ENCODE results near the gene RELN. TPM values are rescaled to one million over a fixed set of nuclear protein-coding genes. Genes with fewer than 3 reads are reported as not detected.
"Not testable (repeated sequence)": the region's sequence is repeated elsewhere in the genome, so short reads cannot be mapped to it uniquely, and the experiment has no call there.

The RELN gene
- total RNA-seq, 4 donors from 2014 or later, result 1.8 to 47.4 (median 6.7) TPM

DNA sequence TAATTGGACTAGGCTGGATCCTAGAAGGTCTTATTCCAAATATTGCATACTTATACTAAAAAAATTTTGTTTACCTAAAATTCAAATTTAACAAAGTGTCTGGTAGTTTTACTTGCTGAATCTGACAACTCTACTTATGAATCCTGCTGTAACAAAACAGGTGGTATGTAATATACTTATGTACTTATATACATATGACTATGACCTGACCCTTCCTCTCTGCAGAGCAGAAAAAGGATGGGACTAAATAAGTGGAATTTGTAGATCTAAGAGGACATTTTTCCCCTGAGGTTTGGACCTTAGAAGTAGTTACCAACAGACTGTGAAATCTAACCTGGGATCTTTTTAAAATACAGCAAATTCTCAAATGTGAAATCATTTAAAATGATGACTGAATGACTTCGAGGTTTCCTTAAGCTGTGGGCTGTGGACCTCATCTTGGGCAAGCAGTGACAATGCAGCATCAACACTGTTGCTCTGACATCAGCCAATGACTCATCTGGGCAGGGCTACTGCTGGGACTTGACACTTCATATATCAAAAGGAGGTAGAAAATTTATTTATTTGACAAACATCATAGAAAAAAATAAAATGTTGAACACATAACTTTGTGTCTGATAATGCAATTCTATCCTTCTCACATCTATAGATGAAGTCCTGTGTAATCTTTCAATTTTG lies 73.6 kb downstream of the RELN start:
- no peak overlapping the region for H3K27ac ChIP-seq
- H3K27me3 ChIP-seq, result peaks cover 0 to 2% of the 10 kb centered on the region in 2 donors
- H3K4me1 ChIP-seq, result no peaks in the 10 kb centered on the region
- intact Hi-C loops (cut with DNase I; ENCODE audit: low total_unique reads), result no loop called here
- no peak overlapping the region for H3K4me3 ChIP-seq
- DNase-seq, result no peak
- no peaks in the 10 kb centered on the region for H3K9me3 ChIP-seq
- H3K36me3 ChIP-seq, result no peaks in the 10 kb centered on the region
- TF ChIP-seq POLR2A (IDR thresholded peaks at IDR 0.05), result no peak
- TF ChIP-seq, protein P1, sequence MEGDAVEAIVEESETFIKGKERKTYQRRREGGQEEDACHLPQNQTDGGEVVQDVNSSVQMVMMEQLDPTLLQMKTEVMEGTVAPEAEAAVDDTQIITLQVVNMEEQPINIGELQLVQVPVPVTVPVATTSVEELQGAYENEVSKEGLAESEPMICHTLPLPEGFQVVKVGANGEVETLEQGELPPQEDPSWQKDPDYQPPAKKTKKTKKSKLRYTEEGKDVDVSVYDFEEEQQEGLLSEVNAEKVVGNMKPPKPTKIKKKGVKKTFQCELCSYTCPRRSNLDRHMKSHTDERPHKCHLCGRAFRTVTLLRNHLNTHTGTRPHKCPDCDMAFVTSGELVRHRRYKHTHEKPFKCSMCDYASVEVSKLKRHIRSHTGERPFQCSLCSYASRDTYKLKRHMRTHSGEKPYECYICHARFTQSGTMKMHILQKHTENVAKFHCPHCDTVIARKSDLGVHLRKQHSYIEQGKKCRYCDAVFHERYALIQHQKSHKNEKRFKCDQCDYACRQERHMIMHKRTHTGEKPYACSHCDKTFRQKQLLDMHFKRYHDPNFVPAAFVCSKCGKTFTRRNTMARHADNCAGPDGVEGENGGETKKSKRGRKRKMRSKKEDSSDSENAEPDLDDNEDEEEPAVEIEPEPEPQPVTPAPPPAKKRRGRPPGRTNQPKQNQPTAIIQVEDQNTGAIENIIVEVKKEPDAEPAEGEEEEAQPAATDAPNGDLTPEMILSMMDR (IDR thresholded peaks at IDR 0.05), result no peak

DNA sequence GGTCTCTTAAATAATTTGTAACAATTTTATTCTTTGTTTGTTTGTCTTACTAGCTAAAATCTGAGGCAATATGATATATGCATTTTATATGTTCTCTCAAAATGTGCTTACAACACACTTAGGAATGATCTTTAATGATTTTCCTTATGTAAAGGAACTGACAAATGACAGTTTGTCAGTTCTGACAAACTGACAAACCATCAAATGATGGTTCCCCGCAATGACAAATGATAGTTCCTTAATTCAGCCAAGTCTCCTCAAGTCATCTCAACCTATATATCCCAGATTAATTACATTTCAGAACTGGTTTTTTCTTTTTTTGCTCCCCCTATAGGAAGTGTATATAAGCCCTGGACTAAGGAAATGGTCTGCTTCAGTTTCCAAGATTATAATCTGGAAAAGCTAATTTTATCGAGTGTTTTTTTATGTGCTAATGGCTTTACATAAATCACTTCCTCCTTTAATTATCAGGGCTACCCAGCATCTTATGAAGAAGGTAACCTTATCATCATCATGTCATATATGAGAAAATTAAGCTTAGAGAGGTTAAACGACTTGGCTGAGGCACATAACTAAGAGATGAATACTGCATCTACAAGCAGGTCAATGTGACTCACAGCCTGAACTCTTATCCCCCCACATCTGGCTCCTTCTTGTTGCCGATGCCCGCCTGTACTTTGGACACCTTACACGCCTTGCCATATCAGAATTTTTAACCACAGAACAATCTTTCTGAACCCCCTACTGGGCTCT lies 75.1 kb downstream of the RELN start:
- Histone ChIP-seq H3K27ac (no peak overlapping the region), H3K27me3 (no peaks in the 10 kb centered on the region), H3K36me3 (no peaks in the 10 kb centered on the region), H3K9me3 (no peaks in the 10 kb centered on the region), H3K4me1 (no peaks in the 10 kb centered on the region), H3K4me3 (no peak overlapping the region)
- TF ChIP-seq, protein P1 (IDR thresholded peaks at IDR 0.05), result no peak
- no peak for TF ChIP-seq POLR2A (IDR thresholded peaks at IDR 0.05)
- no peak for DNase-seq
- intact Hi-C loops (cut with DNase I; ENCODE audit: low total_unique reads), result no loop called here

DNA sequence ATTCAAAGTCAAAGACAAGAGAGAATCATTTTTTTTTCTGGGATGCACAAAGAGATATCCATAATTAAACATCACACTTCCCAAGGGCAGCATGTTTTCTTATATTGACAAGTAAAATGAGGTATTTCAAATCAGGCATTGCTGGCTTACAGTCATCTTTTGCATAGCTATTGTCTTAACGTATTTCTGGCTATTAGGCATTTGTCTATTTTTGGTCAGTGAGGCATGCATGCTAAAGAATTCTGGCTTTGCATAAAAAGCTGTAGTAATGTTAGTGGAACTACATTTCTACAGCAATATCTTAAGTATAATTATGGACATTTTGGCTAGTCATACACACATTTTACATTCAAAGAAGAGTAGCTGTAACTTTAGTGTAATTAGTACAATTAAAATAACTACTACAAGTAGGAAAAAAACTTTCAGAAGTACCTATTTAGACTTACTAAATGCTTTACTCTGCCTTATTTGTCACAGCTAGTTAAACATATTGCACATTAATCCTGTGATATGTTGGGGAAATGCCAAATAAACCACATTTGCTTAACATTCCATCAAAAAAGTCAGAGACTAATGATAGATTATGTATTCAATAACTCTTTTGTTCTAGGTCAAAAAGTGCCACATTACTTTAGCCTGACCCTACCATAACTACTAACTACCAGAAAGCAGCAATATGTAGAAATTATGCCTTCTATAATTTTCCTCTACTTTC lies 76.4 kb downstream of the RELN start:
- no peaks in the 10 kb centered on the region for H3K4me1 ChIP-seq
- H3K27me3 ChIP-seq, result no peaks in the 10 kb centered on the region
- intact Hi-C loops (cut with DNase I; ENCODE audit: low total_unique reads), result no loop called here

DNA sequence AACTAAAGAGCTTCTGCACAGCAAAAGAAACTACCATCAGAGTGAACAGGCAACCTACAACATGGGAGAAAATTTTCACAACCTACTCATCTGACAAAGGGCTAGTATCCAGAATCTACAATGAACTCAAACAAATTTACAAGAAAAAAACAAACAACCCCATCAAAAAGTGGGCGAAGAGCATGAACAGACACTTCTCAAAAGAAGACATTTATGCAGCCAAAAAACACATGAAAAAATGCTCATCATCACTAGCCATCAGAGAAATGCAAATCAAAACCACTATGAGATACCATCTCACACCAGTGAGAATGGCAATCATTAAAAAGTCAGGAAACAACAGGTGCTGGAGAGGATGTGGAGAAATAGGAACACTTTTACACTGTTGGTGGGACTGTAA lies 78.4 kb downstream of the RELN start:
- H3K4me1 ChIP-seq; H3K4me3 ChIP-seq; H3K27me3 ChIP-seq; intact Hi-C loops (cut with DNase I; ENCODE audit: low total_unique reads); H3K9me3 ChIP-seq; H3K27ac ChIP-seq; DNase-seq; H3K36me3 ChIP-seq: not testable (repeated sequence)

More for the DNA sequence above, 76.4 kb downstream of the RELN start:
- Histone ChIP-seq H3K36me3 (no peaks in the 10 kb centered on the region), H3K9me3 (no peaks in the 10 kb centered on the region), H3K27ac (no peak overlapping the region), H3K4me3 (no peak overlapping the region)
- DNase-seq, result no peak
- TF ChIP-seq, protein P1 (IDR thresholded peaks at IDR 0.05), result no peak
- TF ChIP-seq POLR2A (IDR thresholded peaks at IDR 0.05), result no peak

DNA sequence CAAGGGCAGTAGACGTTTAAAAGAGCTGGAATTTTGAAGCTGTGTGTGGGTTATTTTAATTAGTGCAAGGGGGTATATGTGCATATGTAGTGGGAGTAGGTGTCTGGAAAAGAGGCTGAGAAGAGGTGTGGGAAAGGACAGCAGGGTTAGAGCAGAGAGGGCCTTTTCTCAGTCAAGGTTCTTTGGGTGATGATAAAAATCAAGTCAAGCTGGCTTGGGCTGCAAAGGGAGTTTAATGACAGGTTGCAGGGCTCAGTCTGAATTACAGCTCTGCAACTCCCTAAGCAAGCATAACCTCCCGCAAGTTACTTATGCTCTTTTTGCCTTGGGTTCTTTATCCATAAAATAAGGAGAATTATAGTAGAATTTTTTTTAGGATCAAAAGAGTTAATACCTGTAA lies 83.5 kb downstream of the RELN start:
- Histone ChIP-seq H3K4me3 (no peak overlapping the region), H3K27ac (no peak overlapping the region), H3K27me3 (no peaks in the 10 kb centered on the region), H3K36me3 (no peaks in the 10 kb centered on the region), H3K4me1 (no peaks in the 10 kb centered on the region), H3K9me3 (no peaks in the 10 kb centered on the region)
- no peak for DNase-seq
- TF ChIP-seq, protein P1 (IDR thresholded peaks at IDR 0.05), result no peak
- TF ChIP-seq POLR2A (IDR thresholded peaks at IDR 0.05), result no peak
- intact Hi-C loops (cut with DNase I; ENCODE audit: low total_unique reads), result no loop called here
